NCI-H345 treated with DMSO at 0.1 percent for 48 hours (cell line): ENCODE data around the gene ATAD1.
"Not testable (repeated sequence)": the region's sequence is repeated elsewhere in the genome, so short reads cannot be mapped to it uniquely, and the experiment has no call there.

ENCODE experiments used
- DNase-seq: peaks from one replicate; lab custom pipeline; 2025; ENCODE audit not compliant: unreplicated experiment; lab: John Stamatoyannopoulos, UW

Gene ATAD1

GRCh38 chr10:87803831-87804230 lies 14.2 kb downstream of the ATAD1 start:
- DNase-seq = no peak

- DNase-seq = no peak
These were observed 14.7 kb downstream of the ATAD1 start for GRCh38 chr10:87803328-87803727.

GRCh38 chr10:87801813-87802435 lies 16.1 kb downstream of the ATAD1 start:
- DNase-seq = not testable (repeated sequence)

- DNase-seq = no peak
These were observed 18.2 kb downstream of the ATAD1 start for GRCh38 chr10:87799860-87800259.

- DNase-seq = no peak
These were observed 19.9 kb downstream of the ATAD1 start for GRCh38 chr10:87798082-87798481.

GRCh38 chr10:87794285-87794684 lies 23.7 kb downstream of the ATAD1 start:
- DNase-seq = no peak

- DNase-seq = no peak
These were observed 27.8 kb downstream of the ATAD1 start for GRCh38 chr10:87790185-87790584.

GRCh38 chr10:87786421-87786820 lies 31.6 kb downstream of the ATAD1 start:
- no peak for DNase-seq

- DNase-seq = no peak
These were observed 35.3 kb downstream of the ATAD1 start for GRCh38 chr10:87782721-87783120.

GRCh38 chr10:87781545-87781944 lies 36.5 kb downstream of the ATAD1 start:
- DNase-seq = no peak

- no peak for DNase-seq
These were observed 41.7 kb downstream of the ATAD1 start for GRCh38 chr10:87776328-87776727.

GRCh38 chr10:87775766-87776165 lies 42.3 kb downstream of the ATAD1 start:
- no peak for DNase-seq

- DNase-seq = no peak
These were observed 46.0 kb downstream of the ATAD1 start for GRCh38 chr10:87771871-87772500.

GRCh38 chr10:87767253-87767652 lies 50.8 kb downstream of the ATAD1 start:
- no peak for DNase-seq

GRCh38 chr10:87765666-87766376 lies 52.2 kb downstream of the ATAD1 start:
- no peak for DNase-seq

- no peak for DNase-seq
These were observed 53.7 kb downstream of the ATAD1 start for GRCh38 chr10:87764072-87764934.

- no peak for DNase-seq
These were observed 54.8 kb downstream of the ATAD1 start for GRCh38 chr10:87763086-87763861.

GRCh38 chr10:87761892-87762291 lies 56.1 kb downstream of the ATAD1 start:
- DNase-seq = no peak

- no peak for DNase-seq
These were observed 56.9 kb downstream of the ATAD1 start for GRCh38 chr10:87761153-87761552.

GRCh38 chr10:87760195-87760905 lies 57.7 kb downstream of the ATAD1 start:
- DNase-seq = no peak
